Adrenal gland (tissue), 5 donors: ENCODE results near the gene TOB2.

ENCODE experiments used
- CTCF ChIP-seq, 6 experiments: fragments of 450-650 bp in 4 of 6; fragments of 200-600 bp in 2 of 6; sonication (generic) in 1 of 6; IDR thresholded peaks; 1 replicate in 5 of 6; 2 replicates in 1 of 6; pipeline versions ENCODE4 v1.5.1 to v1.8.0; 2016 to 2021; ENCODE audit warnings: antibody characterized with exemption in 6 of 6, mild to moderate bottlenecking in 2 of 6, moderate library complexity in 1 of 6
- POLR2A ChIP-seq, 2 donors: fragments of 450-650 bp; IDR thresholded peaks; one replicate each; pipeline ENCODE4 v1.6.1; 2017; ENCODE audit warnings: antibody characterized with exemption in 2 of 2, mild to moderate bottlenecking in 2 of 2, moderate library complexity in 1 of 2
- donor health status: DM: no; HTN: no; CAD: no.

- TF ChIP-seq CTCF (IDR thresholded peaks at IDR 0.05) = no peak
- peak in 1 of 2 donors; percentile 5 for TF ChIP-seq POLR2A (IDR thresholded peaks at IDR 0.05)
Observed at GRCh38 chr22:41471568-41471967, 25.0 kb upstream of the TOB2 start.
